Stimulated activated CD4-positive, alpha-beta T cell treated with anti-CD3 and anti-CD28 coated beads, TNF-alpha, amount 100 ng/mL, for 4 hours (primary cell): Measurements from ENCODE around the gene MIP.
"Not testable (repeated sequence)": the region's sequence is repeated elsewhere in the genome, so short reads cannot be mapped to it uniquely, and the experiment has no call there.

Experiments
- DNase-seq, 3 experiments: peaks; one replicate each; pipeline ENCODE4 v3.0.0-alpha.2; 2020; ENCODE audit warnings: low read depth in 3 of 3

Gene MIP

GRCh38 chr12:56454557-56454956 is at the start of gene MIP:
Gene MIP, minus strand, starts transcription at chr12:56454657. Its CDS starts 44 bp downstream, at chr12:56454613.
- no peak for DNase-seq

- not testable (repeated sequence) for DNase-seq
These were observed 45.4 kb upstream of the MIP start for GRCh38 chr12:56499879-56500278.

GRCh38 chr12:56499452-56499851 is 45.0 kb upstream of the MIP start:
- DNase-seq = not testable (repeated sequence)

- not testable (repeated sequence) for DNase-seq
These were observed 43.9 kb upstream of the MIP start for GRCh38 chr12:56498126-56498902.

- DNase-seq = peak; percentile 29 to 44 (median 34)
These were observed 42.2 kb upstream of the MIP start for GRCh38 chr12:56496704-56497103.

- DNase-seq = not testable (repeated sequence)
These were observed 40.0 kb upstream of the MIP start for GRCh38 chr12:56494481-56494880.

GRCh38 chr12:56494106-56494415 is 39.6 kb upstream of the MIP start:
- not testable (repeated sequence) for DNase-seq

GRCh38 chr12:56493409-56494105 is 39.1 kb upstream of the MIP start:
- not testable (repeated sequence) for DNase-seq

- DNase-seq = no peak
These were observed 35.9 kb upstream of the MIP start for GRCh38 chr12:56490360-56490759.

GRCh38 chr12:56488041-56488955 is 33.8 kb upstream of the MIP start, which contains the start of gene GLS2:
Gene GLS2, minus strand, starts transcription at chr12:56488161. Its CDS starts 43 bp downstream, at chr12:56488118.
- DNase-seq = peak; percentile 47 to 61 (median 49)

- DNase-seq = no peak
These were observed 33.1 kb upstream of the MIP start for GRCh38 chr12:56487448-56488040.

- DNase-seq = no peak
These were observed 32.2 kb upstream of the MIP start for GRCh38 chr12:56486694-56487093.

GRCh38 chr12:56484566-56484965 is 30.1 kb upstream of the MIP start:
- DNase-seq = no peak

- no peak for DNase-seq
These were observed 25.2 kb upstream of the MIP start for GRCh38 chr12:56479625-56480024.

- DNase-seq = no peak
These were observed 23.2 kb upstream of the MIP start for GRCh38 chr12:56477521-56478225.

GRCh38 chr12:56476972-56477432 is 22.5 kb upstream of the MIP start:
- DNase-seq = no peak

- no peak for DNase-seq
These were observed 21.7 kb upstream of the MIP start for GRCh38 chr12:56476143-56476542.

GRCh38 chr12:56474389-56474788 is 19.9 kb upstream of the MIP start:
- no peak for DNase-seq

GRCh38 chr12:56469007-56469930 is 14.8 kb upstream of the MIP start:
- DNase-seq = no peak
